NCI-H146 treated with DMSO at 0.1 percent for 48 hours (cell line): ENCODE data around the gene GON4L.
"Not testable (repeated sequence)": the region's sequence is repeated elsewhere in the genome, so short reads cannot be mapped to it uniquely, and the experiment has no call there.

Experiments
- DNase-seq: peaks from one replicate; lab custom pipeline; 2025; ENCODE audit not compliant: unreplicated experiment; lab: John Stamatoyannopoulos, UW

GON4L gene

DNA sequence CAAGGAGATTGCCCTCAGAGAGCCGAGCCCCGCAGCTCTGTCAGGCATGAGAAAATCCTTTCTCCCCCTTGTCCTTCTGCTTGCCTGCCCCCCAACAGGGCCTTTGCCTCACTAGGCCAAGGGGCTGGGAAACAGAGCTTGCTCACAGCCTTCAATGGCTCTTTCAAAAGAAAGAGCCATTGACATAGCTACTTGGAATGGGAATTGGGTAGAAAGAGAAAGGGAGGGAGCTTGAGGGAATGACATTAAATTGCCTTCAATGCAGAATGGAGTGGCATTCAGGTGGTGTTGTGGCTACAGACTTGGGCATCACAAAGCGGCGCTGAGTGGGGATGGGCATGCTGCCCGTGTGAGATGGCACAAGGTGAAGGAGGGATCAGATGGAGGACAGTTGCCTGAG is 15.5 kb upstream of the GON4L start:
- no peak for DNase-seq

DNA sequence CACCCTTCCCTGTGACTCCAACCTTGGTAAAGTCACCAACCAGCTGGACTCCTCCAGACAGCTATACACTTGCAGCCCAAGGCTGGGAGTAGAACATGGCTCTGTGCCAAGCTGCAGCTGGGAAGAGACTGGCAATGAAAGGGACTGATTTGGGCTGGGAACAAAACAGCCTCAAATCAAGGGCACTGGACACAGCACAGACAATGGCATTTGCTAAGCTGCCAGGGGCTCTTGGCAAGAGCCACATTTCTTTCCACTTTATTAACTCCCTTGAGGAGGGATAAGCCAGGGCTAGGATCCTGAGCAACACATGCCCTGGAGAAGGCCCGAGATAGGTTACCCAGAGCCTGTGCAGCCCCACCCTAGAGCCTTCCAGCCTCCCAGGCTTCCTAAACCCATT is 14.4 kb upstream of the GON4L start:
- DNase-seq = no peak

DNA sequence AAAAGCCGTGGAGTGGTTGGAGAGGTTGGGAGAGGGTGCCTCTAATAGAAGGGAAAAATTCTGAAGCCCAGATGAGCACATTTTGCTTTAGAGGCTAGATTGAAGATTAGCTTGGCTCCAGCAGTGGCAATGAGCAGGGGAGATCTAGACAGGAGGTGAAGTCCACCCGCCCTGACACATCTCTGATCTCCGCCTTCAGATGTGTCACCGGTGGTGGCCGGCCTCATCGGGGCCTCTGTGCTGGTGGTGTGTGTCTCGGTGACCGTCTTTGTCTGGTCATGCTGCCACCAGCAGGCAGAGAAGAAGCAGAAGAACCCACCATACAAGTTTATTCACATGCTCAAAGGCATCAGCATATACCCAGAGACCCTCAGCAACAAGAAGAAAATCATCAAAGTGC is 10.8 kb upstream of the GON4L start:
- no peak for DNase-seq

DNA sequence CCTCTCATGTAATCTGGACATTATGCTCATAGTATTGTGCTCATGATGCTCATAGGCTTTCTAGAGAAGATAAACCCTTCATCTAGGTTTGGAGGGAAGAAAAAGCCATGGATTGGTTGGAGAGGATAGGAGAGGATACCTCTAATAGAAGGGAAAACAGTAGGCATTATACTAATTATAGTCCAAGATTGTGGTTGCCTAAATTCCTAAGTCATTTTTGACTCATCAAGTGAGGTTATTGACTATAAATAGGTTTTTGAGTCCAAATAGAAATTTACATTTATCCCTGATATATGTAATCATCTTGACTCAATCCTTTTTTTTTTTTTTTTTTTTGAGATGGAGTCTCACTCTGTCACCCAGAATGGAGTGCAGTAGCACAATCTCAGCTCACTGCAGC is 7.4 kb upstream of the GON4L start:
- no peak for DNase-seq

DNA sequence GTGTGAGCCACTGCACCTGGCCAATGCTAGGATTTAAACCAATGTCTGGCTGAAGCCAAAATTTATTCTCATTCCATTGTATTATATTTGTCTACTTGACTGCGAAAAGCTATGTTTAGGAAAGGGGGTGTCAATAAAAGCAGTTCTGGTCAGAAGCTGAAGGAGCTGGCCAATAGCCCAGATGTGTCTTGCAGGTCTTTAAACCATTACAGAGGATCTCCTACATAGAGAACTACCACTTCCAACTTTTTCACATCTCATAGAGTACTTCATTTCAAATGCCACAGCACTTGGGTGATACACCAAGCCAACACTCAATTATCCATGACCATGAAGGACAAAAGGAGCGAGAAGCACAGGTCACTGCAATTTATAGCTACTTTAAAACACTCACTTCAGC is 4.9 kb upstream of the GON4L start:
- no peak for DNase-seq

DNA sequence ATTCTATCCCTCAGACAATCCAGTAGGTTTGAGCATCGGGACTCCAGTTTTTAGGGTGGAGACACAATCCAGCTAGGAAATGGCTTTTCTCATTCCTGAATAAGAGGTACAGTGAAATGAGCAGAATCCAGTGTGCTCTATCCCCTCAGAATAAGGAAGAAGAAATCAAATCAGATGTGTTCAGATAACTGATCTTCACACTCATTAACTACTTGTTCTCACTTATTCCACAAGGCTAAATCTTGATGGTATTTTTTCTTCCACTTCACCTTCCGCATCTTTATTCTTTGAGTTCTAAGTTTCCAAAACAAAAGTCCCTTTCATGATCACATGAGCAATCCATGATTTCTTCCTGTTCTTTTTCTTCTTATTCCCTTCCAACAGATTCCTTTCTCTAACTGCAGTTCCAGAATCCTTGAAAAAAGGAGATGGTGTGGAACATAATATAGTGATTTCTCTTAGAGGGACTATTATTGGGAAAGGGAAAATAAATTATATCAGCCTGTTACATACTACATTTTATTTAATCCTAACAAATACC is 4.0 kb upstream of the GON4L start:
- no peak for DNase-seq

DNA sequence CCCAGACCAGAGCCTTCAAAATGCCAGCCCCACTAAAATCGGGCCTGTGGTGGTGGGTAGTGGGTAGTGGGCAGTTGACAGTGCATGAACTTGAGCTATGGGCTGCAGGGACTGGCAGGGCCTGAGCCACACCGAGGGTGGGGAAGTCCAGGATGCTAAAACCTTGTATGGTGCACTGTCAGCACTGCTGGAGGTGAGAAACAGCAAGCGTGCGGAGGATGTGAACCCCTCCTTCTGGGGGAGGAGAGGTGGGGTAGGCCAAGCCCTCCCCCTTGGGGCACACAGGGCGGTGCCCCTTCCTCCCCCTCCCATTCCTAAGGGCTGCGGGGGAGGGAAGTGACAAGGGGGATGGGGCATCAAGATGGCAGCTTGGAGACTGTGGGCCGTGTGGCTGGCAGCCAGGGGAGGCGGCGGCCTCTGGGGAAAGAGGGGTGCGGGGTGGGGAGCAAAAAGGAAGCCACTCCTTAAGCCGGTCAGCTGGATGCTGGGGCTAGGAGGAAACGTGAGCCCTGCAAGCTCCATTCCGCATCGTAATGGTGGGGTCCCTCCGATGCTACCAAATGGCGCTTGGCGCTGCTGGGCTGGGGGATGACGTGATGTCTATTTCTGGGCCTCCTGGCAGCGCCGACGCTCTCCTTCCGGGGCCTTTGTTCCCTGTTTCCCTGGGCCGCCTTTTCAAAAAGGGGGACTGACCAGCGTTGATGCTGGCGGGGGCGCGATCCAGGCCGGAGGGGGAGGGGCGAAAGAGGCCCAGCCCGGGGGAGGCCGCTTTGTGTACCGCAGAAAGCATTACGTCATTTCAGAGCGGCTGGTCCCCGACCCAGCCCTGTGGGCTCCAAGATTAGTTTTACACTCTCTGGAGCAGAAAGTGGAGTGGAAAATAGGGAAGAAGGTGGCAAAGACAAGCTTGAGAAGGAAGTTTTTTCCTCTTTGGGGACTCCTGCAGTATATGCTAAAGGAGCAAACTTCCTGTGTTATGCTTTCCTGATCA is 3.2 kb upstream of the GON4L start:
- DNase-seq = peak; percentile 87

DNA sequence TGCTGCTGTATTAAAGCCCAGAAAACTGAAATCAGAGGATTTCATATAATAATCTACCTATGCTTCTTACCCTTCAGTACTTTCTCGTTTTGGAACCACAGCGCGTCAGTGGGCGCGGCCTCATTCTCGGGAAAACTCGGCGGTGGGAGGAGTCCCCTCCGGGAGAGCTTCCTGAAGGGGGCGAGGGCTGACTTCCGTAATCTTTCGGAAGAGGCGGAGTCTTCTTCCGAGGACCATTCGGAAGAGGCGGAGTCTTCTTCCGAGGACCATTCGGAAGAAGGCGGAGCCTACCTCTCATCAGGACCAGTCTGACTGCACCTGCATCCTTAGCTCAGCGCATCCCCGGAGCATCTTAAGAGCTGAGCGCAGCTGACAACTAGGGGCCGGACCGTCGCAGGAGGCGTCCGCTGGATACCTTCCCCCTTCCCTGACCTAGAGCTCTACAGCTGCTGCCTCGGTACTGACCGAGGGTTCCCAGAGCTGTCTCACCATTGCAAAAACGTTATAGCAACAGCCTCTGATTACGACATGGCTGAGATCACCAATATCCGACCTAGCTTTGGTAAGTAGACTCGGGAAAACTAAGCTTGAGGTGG is 2.3 kb upstream of the GON4L start, which contains the start of gene SYT11:
SYT11 (plus strand) TSS at position 334 of the 596 bp plus-strand sequence; CDS start at position 529, 195 bp downstream.
- peak; percentile 95 for DNase-seq

DNA sequence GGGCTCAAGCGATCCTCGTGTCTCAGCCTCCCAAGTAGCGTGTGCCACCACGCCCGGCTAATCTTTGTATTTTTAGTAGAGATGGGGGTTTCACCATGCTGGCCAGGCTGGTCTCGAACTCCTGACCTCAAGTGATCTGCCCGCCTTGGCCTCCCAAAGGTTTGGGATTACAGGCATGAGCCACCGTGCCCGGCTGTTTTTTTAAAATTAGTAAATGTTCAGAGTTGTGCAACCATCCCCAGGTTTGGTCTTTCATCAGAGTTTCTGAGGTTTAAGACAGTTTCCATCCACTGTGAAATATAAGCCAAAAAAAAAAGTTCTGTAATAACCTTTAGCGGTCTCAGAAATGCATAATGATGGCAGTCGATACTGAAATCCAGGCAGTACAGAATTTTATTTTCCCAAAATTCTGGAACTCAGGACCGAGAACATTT is 1.8 kb upstream of the GON4L start:
- DNase-seq = no peak

DNA sequence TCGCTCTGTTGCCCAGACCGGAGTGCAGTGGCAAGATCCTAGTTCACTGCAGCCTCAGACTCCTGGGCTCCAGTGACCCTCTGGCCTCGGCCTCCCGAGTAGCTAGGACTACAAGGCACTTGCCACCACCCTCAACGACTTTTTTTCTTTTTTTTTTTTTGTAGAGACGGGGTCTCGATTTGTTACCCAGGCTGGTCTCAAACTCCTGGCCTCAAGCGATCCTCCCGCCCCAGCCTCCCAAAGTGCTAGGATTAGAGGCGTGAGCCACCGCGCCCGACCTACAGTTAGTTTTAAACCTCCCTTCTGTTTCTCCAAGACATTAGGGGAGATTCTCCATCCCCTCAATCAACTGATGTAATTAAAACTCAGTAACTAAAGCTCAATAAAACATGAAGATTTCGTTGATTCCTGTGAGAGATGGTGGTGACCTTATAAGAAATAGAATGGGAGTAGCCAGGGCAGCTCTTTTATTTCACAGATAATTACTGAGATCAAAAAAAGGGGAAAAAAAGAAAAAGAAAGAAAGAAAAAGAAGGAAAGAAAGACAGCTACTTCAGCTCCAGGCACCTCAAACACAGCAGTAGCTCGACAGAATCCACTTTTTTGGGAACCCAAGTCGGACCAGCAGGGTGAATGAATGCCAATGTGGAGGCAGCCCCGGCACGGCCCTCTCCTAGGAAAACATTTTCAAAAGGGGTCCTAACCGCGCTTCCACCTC is 598 bp downstream of the GON4L start:
- DNase-seq = no peak

DNA sequence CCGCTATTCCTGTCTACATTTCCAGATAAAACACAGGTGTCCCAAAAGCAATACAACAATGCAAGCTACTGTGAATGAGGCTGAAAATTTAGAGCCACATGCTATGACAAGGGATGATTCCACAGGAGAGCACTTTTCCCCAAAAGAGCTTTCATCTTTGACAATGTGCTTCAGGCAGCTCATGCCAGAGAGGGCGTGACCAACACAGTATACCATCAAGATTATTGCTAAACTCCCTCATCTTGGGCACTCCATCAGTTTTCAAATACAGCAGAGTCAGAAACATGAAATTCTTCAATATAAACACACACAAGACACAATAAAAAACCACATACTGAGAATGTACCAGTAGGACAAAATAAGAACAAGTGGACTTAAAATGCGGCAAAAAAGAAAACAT is 6.7 kb downstream of the GON4L start:
- no peak for DNase-seq

DNA sequence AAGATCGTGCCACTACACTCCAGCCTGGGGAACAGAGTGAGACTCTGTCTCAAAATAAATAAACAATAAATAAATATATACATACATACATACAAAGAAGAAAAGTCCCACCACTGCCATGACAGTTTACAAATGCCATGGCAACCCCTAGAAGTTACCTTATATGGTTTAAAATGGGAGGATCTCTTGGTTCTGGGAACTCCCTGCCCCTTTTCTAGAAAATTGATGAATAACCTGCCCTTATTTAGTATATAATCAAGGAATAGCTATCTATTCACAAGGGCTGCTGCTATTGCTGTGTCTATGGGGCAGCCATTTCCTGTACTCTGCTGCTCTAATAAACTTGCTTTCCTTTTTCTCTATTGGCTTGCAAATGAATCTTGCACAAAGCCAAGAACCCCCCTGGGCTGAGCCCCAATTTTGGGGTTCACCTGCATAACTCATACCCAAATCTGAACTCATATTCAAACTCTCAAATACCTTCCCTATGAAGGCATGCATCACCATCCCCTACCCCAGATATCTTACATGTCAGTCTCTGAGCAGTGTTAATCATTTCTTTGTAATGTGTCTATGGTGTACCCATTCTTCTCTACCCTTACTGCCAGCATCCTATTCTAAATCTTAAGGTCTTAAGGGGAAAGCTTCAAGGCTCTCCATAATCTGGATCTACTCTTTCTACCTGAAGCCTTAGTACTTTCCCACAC is 9.0 kb downstream of the GON4L start:
- no peak for DNase-seq

DNA sequence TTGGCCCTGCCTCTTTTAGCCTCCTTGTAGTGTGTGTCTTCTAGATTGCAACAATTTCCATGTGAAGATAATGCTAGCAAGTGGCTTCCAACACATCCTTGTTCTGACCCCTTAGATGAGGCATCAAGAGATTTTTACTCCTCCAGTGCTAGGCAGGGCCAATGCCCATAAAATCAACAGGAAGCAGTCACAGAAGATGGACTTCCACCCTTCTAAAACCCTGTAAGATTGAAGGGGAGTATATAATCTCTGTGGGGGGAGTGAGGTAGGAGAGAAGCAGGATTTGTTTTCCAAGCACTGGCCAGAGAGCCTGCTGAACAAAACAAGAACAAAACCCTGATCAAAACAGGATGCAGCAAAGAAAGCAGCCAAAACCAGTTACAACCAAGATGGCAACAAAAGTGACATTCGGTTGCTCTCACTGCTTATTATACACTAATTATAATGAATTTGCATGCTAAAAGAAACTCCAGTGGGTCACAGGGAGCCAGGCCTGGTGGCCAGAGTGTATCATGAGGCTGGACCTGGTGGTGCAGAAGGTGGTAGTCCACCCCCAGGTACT is 12.1 kb downstream of the GON4L start:
- DNase-seq = no peak

DNA sequence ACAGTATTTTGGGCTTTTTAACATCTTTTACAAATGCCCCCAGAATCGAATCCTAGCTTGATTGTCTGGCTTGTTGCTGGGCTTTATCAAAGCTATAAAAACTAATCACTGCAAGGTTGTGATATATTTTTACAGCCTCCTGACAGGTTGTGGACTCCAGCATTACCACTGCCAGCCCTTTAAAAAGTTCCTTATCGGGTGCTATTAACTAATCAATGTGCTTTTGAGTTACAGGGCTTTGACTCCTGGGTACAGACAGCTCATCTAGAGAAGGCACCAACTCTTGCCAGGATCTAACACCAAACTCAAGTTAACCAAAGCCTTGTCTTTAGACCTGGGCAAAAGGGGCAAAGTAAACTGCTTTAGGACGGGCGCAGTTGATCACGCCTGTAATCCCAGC is 16.6 kb downstream of the GON4L start:
- no peak for DNase-seq

DNA sequence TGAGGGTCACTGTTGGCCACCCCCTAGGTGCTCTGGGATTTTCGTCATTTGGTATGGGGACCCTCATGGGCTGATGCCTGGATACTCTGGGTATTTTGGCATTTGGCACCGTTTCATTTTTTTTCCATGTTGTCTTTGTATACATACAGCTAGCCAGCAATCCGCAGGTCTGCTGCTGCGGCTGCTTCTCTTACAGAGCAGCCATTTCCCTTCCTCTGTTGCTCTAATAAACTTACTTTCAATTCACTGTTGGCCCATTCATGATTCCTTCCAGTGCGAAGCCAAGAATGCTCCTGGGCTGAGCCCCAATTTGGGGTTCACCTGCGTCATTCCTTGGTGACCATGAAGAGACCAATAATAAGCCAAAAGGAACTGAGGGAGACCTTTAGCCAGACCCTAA is 21.5 kb downstream of the GON4L start:
- DNase-seq = no peak

DNA sequence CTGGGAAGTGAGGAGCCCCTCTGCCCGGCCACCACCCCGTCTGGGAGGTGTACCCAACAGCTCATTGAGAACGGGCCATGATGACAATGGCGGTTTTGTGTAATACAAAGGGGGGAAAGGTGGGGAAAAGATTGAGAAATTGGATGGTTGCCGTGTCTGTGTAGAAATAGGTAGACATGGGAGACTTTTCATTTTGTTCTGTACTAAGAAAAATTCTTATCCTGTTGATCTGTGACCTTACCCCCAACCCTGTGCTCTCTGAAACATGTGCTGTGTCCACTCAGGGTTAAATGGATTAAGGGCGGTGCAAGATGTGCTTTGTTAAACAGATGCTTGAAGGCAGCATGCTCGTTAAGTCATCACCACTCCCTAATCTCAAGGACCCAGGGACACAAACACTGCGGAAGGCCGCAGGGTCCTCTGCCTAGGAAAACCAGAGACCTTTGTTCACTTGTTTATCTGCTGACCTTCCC is 22.1 kb downstream of the GON4L start:
- DNase-seq = not testable (repeated sequence)

DNA sequence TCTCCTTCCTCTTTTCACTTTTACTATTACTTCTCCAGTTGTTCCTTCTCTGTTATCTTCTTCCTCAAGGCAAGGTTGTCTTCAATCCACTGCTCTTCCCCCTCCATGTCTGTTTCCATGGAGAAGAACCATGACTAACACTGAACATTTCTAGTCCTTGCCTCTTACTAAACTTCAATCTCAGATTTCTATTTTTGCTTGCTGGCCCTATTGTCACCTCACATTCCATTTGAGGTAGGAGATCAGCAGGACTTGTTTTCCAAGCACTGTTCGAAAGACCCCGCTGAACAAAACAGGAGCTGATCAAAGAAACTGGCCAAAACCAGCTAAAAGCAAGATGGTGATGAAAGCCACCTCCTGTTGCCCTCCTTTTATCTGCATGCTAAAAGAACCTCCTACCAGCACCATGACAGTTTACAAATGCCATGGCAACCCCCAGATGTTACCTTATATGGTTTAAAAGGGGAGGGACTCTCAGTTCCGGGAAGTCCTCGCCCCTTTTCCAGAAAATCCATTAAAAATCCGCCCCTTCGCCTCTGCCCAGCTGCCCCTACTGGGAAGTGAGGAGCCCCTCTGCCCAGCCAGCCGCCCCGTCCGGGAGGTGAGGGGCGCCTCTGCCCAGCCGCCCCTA is 22.6 kb downstream of the GON4L start:
- DNase-seq = no peak

DNA sequence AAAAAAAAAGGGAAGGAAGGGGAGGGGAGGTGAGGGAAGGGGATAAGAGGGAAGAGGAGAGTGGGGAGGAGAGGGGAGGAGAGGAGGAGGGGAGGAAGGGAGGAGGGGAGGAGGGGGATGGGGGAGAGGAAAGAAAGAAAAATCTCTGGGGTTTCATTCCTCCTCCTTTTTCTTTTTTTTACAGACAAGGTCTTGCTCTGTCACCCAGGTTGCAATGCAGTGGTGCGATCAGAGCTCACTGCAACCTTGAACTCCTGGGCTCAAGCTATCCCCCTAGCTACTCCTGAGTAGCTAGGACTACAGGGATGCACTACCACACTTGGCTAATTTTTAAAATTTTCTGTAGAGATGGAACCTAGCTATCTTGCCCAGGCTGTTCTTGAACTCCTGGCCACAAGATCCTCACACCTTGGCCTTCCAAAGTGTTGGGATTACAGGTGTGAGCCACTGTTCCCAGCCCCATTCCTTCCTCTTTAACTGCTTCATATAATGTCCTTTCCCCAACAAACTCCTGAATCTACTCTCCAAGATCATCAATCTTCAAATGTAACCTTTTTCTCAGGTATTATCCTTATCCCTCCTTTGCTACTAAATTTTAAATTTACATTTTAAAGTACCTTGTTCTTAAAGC is 23.2 kb downstream of the GON4L start:
- DNase-seq = no peak

DNA sequence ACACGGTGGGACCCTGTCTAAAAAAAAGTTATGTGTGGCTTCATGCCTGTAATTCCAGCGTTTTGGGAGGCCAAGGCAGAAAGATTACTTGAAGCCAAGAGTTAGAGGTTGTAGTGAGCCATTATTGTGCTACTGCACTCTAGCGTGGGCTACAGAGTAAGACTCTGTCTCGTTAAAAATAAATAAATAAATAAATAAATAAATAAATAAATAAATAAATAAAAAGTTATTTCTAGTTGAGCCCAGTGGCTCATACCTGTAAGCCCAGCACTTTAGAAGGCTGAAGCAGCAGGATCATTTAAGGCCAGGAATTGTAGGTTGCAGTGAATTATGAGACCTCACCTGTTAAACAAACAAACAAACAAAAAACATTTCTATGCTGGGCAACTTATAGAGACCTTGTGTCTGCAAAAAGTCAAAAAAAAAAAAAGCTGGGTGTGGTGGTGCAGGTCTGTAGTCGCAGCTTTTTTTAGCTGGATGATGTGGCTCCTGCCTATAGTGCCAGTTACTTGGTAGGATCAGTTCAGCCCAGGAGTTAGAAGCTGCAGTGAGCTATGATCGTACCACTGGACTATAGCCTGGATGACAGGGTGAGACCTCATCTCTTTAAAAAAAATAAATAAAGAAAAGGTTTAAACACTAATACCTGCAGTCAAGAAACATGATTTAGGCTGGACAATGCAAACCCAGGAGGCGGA is 25.6 kb downstream of the GON4L start:
- DNase-seq = no peak
